Colonic mucosa (tissue), 4 donors: ENCODE measurements around the gene GNG13. TPM values are rescaled to one million over a fixed set of nuclear protein-coding genes. Genes with fewer than 3 reads are reported as not detected.

ENCODE experiments used
- DNase-seq: peaks from one replicate; pipeline ENCODE4 v3.0.0-alpha.2; 2020
- H3K27ac ChIP-seq: fragments of 200-600 bp; one replicate; pipeline ENCODE4 v1.8.0; 2021
- H3K27me3 ChIP-seq: fragments of 200-600 bp; one replicate; pipeline ENCODE4 v1.8.0; 2021
- H3K36me3 ChIP-seq: fragments of 200-600 bp; one replicate; pipeline ENCODE4 v1.8.0; 2021
- H3K4me1 ChIP-seq: fragments of 200-600 bp; one replicate; pipeline ENCODE4 v1.8.0; 2021; ENCODE audit warnings: mild to moderate bottlenecking
- H3K4me3 ChIP-seq: fragments of 200-600 bp; one replicate; pipeline ENCODE4 v1.8.0; 2021
- H3K9ac ChIP-seq, 2 donors: one replicate each; pipeline ENCODE4 v1.7.0; 2013; ENCODE audit warnings: control low read depth in 2 of 2, low read depth in 2 of 2, low read length in 2 of 2
- H3K9me3 ChIP-seq: fragments of 200-600 bp; one replicate; pipeline ENCODE4 v1.8.0; 2021
- CTCF ChIP-seq: fragments of 200-600 bp; IDR thresholded peaks from one replicate; pipeline ENCODE4 v1.8.0; 2022; ENCODE audit warnings: antibody characterized with exemption, mild to moderate bottlenecking
- intact Hi-C: fragments of 100-400 bp; cut with DNase I; formaldehyde crosslinking; loops from one replicate; pipeline ENCODE4 v1.14.1; 2022
- total RNA-seq, 2 donors: library from RNA; stranded (reverse); fragmentation: NEBNext Ultra II Directional in 1 of 2; extraction: Animal tissue kit (Norgen Biotek cat#: 25700) in 1 of 2; gene quantifications; one replicate each; pipeline ENCODE4 v1.2.1, GENCODE V29; 2021
- donor health status: healthy.
- donor health status: DM: no; HTN: no; CAD: no.
- donor health status: DM: no; HTN: no; CAD: no.

The GNG13 gene
- total RNA-seq, 2 donors from 2014 or later = 0.24 TPM; not detected in 1

DNA sequence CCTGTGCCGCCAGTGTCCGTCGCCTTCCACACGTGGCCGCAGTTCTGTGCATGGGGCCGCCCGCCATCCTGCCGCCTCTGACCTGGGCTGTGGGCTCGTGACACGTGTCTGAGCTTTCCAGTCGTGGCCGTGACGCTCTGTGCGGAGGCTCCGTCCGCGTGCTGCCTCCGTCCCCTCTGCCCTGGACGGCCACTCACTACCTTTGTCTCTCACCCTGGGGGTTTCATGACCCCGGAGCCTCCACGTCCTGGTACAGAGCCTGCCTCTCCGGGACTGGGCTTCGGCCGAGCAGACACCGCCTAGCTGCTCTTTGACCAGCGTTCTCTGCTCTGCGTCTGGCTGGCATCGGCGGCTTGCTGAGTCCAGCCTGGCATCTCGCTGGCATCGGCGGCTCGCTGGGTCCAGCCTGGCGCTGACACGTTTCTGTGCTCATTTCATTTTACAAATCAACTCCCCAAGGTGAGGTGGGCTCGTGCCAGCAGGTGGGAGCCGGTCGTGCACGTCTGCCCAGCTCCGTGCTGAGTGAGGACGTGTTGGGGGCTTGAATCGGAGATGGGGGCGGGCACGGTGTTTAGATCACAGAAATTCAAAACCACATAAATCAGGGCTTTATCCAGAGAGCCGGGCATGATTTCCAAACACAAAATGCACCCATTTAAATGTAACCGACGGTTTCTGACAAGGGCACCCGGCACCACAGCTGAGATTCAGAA lies 44.3 kb upstream of the GNG13 start:
- intact Hi-C loops = no loop called here
- no peak for TF ChIP-seq CTCF
- DNase-seq = no peak
- H3K27ac ChIP-seq = no peak overlapping the region
- H3K27me3 ChIP-seq = no peaks in the 10 kb centered on the region
- no peaks in the 10 kb centered on the region for H3K4me1 ChIP-seq
- H3K9ac ChIP-seq = no peak overlapping the region
- H3K4me3 ChIP-seq = no peak overlapping the region
- H3K36me3 ChIP-seq = no peaks in the 10 kb centered on the region
- no peaks in the 10 kb centered on the region for H3K9me3 ChIP-seq

DNA sequence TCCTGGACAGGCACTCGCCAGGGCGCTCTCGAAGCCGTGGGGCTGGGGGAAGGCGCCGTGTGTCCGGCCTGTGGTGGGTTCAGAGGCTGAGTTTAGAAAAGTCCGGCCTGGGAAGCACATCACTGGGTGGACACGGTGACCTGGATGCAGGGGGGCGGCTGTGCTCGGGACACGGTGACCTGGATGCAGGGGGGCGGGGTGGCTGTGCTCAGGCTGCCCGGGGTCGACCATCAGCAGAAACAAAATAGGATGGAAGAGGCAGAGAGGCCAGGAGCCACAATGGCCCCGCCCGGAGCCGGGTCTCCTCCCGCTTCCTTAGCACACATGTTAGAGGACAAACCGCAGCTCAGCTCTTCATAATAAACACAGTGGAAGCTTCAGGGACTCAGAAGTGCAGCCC lies 43.2 kb upstream of the GNG13 start:
- no peaks in the 10 kb centered on the region for H3K27me3 ChIP-seq
- no peaks in the 10 kb centered on the region for H3K9me3 ChIP-seq
- H3K4me1 ChIP-seq = no peaks in the 10 kb centered on the region
- H3K27ac ChIP-seq = no peak overlapping the region
- DNase-seq = no peak
- no peak overlapping the region for H3K4me3 ChIP-seq
- no peaks in the 10 kb centered on the region for H3K36me3 ChIP-seq
- intact Hi-C loops = no loop called here
- no peak overlapping the region for H3K9ac ChIP-seq
- no peak for TF ChIP-seq CTCF

GRCh38 chr16:842711-843560 lies 42.4 kb upstream of the GNG13 start:
- H3K9me3 ChIP-seq = no peaks in the 10 kb centered on the region
- no peak overlapping the region for H3K9ac ChIP-seq
- no peaks in the 10 kb centered on the region for H3K36me3 ChIP-seq
- H3K27me3 ChIP-seq = no peaks in the 10 kb centered on the region
- intact Hi-C loops = no loop called here
- no peaks in the 10 kb centered on the region for H3K4me1 ChIP-seq
- H3K4me3 ChIP-seq = no peak overlapping the region
- TF ChIP-seq CTCF = no peak
- no peak overlapping the region for H3K27ac ChIP-seq
- DNase-seq = no peak

DNA sequence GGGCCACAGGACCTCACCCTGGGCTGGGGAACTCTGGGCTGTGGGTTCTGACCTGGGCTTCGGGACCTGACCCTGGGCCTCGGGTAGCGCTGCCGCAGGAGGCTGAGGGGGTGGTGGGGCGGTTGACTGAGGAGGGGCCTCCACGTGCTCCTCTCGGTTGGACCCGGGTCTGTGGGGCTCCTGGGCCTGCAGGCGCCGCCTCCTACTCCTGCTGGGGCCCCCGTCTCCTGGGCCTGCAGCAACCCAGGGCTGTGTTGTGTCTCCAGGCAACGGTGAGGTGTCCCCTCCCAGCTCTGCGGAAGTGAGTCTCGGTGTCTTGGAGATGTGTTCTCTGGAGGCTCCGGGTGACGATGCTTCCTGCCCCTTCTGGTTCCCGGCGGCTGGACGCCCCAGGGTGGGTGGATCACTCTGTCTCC lies 41.5 kb upstream of the GNG13 start:
- intact Hi-C loops = no loop called here
- Histone ChIP-seq H3K4me3 (no peak overlapping the region), H3K4me1 (no peaks in the 10 kb centered on the region), H3K36me3 (no peaks in the 10 kb centered on the region), H3K27me3 (no peaks in the 10 kb centered on the region), H3K9ac (no peak overlapping the region), H3K9me3 (no peaks in the 10 kb centered on the region), H3K27ac (no peak overlapping the region)
- no peak for TF ChIP-seq CTCF
- no peak for DNase-seq

DNA sequence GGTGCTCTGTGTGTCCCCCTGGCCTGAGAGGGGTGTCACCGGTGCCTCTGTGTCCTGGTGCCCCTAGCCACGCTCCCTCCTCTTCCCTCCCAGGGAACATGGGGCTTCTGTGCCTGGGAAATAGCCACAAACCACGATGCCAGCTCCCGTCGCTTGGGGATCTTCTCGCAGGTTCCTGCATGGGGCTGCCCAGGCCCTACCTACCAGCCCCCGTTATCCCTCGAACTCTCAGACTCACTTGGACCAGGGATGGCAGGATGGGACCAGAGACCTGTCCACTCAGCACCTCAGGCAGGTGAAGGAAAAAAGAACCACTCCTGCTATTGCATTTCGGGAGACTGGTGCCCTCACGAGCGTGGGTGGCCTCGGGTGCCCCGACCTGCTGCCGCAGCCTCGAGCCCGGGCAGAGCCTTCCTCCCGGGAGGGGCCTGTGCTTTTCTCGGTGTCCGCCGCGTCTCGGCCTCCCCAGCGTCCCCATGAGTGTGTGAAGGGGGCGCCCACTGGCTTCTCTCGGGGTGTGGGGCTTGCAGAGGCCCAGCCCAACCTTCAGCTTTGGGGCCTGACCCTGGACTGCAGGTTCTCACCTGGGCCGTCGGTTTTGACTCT lies 41.0 kb upstream of the GNG13 start:
- no peaks in the 10 kb centered on the region for H3K4me1 ChIP-seq
- no peak for DNase-seq
- H3K9me3 ChIP-seq = no peaks in the 10 kb centered on the region
- TF ChIP-seq CTCF = no peak
- H3K36me3 ChIP-seq = no peaks in the 10 kb centered on the region
- no peak overlapping the region for H3K27ac ChIP-seq
- intact Hi-C loops = no loop called here
- H3K9ac ChIP-seq = no peak overlapping the region
- no peaks in the 10 kb centered on the region for H3K27me3 ChIP-seq
- no peak overlapping the region for H3K4me3 ChIP-seq
